Naive thymus-derived CD4-positive, alpha-beta T cell (primary cell): ENCODE measurements around the gene CDKN2B-AS1. TPM values are rescaled to one million over a fixed set of nuclear protein-coding genes. Genes with fewer than 3 reads are reported as not detected.

Source experiments
- ATAC-seq: fragments of 150-1000 bp; cut with Tn5 transposase; 2 replicates; pipeline ENCODE4 v1.10.0; 2021; ENCODE audit warnings: mild to moderate bottlenecking, moderate library complexity
- CTCF ChIA-PET: fragments of 350-600 bp; sonication (Branson Sonifier 250); formaldehyde crosslinking; loops from one replicate; lab custom pipeline; 2021; ENCODE audit warnings: antibody characterized with exemption; lab: Charles Lee
- POLR2A ChIA-PET: fragments of 350-600 bp; sonication (Branson Sonifier 250); formaldehyde crosslinking; loops from one replicate; lab custom pipeline; 2021; ENCODE audit warnings: antibody characterized with exemption, inconsistent platforms; lab: Charles Lee
- DNase-seq, 9 donors: peaks; one replicate each; pipeline versions ENCODE4 v3.0.0 to v3.0.0-alpha.2; 2020 to 2022; ENCODE audit warnings: mixed read lengths in 1 of 9
- H3K27ac ChIP-seq: one replicate; pipeline ENCODE4 v1.7.0; 2013; ENCODE audit warnings: mild to moderate bottlenecking, low read depth, low read length, moderate library complexity
- H3K27me3 ChIP-seq, 2 donors: one replicate each; pipeline ENCODE4 v1.7.0; 2013; ENCODE audit warnings: low read length in 2 of 2, mild to moderate bottlenecking in 2 of 2, moderate library complexity in 2 of 2; ENCODE audit not compliant: control insufficient read depth in 2 of 2, insufficient read depth in 2 of 2
- H3K36me3 ChIP-seq, 3 experiments: 1 replicate in 2 of 3; 2 replicates in 1 of 3; pipeline ENCODE4 v1.7.0; 2013; ENCODE audit warnings: low read length in 3 of 3, mild to moderate bottlenecking in 3 of 3, moderate library complexity in 1 of 3; ENCODE audit not compliant: insufficient read depth in 3 of 3, control insufficient read depth in 2 of 3
- H3K4me1 ChIP-seq, 2 donors: one replicate each; pipeline ENCODE4 v1.7.0; 2013; ENCODE audit warnings: low read length in 2 of 2, mild to moderate bottlenecking in 2 of 2, moderate library complexity in 1 of 2; ENCODE audit not compliant: control insufficient read depth in 2 of 2, insufficient read depth in 2 of 2
- H3K4me3 ChIP-seq: 2 replicates; pipeline ENCODE4 v1.7.0; 2013; ENCODE audit warnings: mild to moderate bottlenecking, low read length
- H3K9me3 ChIP-seq, 3 experiments: 1 replicate in 2 of 3; 2 replicates in 1 of 3; pipeline ENCODE4 v1.7.0; 2013; ENCODE audit warnings: low read length in 3 of 3; ENCODE audit not compliant: control insufficient read depth in 2 of 3
- H3K27ac Mint-ChIP-seq, 9 donors: one replicate each; pipeline ENCODE4 v1.8.0; 2020 to 2022; ENCODE audit warnings: mixed read lengths in 9 of 9, mild to moderate bottlenecking in 8 of 9, moderate library complexity in 5 of 9, inconsistent platforms in 2 of 9
- H3K27me3 Mint-ChIP-seq, 5 donors: one replicate each; pipeline ENCODE4 v1.8.0; 2021 to 2022; ENCODE audit warnings: mixed read lengths in 5 of 5, mild to moderate bottlenecking in 1 of 5
- H3K36me3 Mint-ChIP-seq, 5 donors: one replicate each; pipeline ENCODE4 v1.8.0; 2020 to 2022; ENCODE audit warnings: mixed read lengths in 5 of 5, mild to moderate bottlenecking in 3 of 5, inconsistent platforms in 1 of 5
- H3K4me1 Mint-ChIP-seq, 7 donors: one replicate each; pipeline ENCODE4 v1.8.0; 2020 to 2022; ENCODE audit warnings: mixed read lengths in 7 of 7, mild to moderate bottlenecking in 3 of 7, inconsistent platforms in 1 of 7
- H3K4me3 Mint-ChIP-seq, 10 donors: one replicate each; pipeline ENCODE4 v1.8.0; 2020 to 2022; ENCODE audit warnings: mild to moderate bottlenecking in 10 of 10, mixed read lengths in 10 of 10, moderate library complexity in 6 of 10, inconsistent platforms in 2 of 10
- H3K9me3 Mint-ChIP-seq, 11 donors: one replicate each; pipeline ENCODE4 v1.8.0; 2020 to 2022; ENCODE audit warnings: mixed read lengths in 11 of 11, mild to moderate bottlenecking in 4 of 11, inconsistent platforms in 1 of 11, moderate library complexity in 1 of 11
- intact Hi-C, 2 donors: fragments of 100-400 bp; cut with micrococcal nuclease; formaldehyde crosslinking; loops; one replicate each; pipeline ENCODE4 v1.15.1; 2023
- polyA plus RNA-seq, 2 donors: library from polyadenylated mRNA; unstranded; fragments of 300-500 nt; fragmentation: Illumina TruSeq; gene quantifications; one replicate each; pipeline ENCODE4 v1.2.3, GENCODE V29; 2021
- total RNA-seq, 6 experiments: library from RNA in 5 of 6; stranded (reverse) in 5 of 6; gene quantifications; 1 replicate in 5 of 6; 2 replicates in 1 of 6; pipeline ENCODE4 v1.2.3 and lab custom pipeline; 2021 to 2026

The CDKN2B-AS1 gene
- total and polyA plus RNA-seq, 7 experiments from 2014 or later: 0.21 to 3.5 (median 0.61) TPM; not detected in 4

- Histone ChIP-seq H3K27me3 (no peaks in the 10 kb centered on the region), H3K4me3 (no peak overlapping the region), H3K9me3 (no peaks in the 10 kb centered on the region), H3K36me3 (no peaks in the 10 kb centered on the region), H3K4me1 (no peaks in the 10 kb centered on the region), H3K27ac (no peak overlapping the region)
- peaks cover 0 to 14% (median 0%) of the 10 kb centered on the region in 5 donors for H3K36me3 Mint-ChIP-seq
- intact Hi-C loops: no loop called here
- H3K27me3 Mint-ChIP-seq: peaks cover 0 to 73% (median 10%) of the 10 kb centered on the region in 5 donors
- H3K4me1 Mint-ChIP-seq: peaks cover 0 to 5% (median 0%) of the 10 kb centered on the region in 7 donors
- H3K4me3 Mint-ChIP-seq: no peak overlapping the region
- POLR2A ChIA-PET: no interaction called here
- no peak for DNase-seq
- CTCF ChIA-PET: no interaction called here
- H3K9me3 Mint-ChIP-seq: peaks cover 0 to 17% (median 2%) of the 10 kb centered on the region in 11 donors
- H3K27ac Mint-ChIP-seq: no peak overlapping the region
- ATAC-seq: no peak
Measured at GRCh38 chr9:22088717-22089061, 94.1 kb downstream of the CDKN2B-AS1 start.

- peaks cover 0 to 15% (median 0%) of the 10 kb centered on the region in 5 donors for H3K36me3 Mint-ChIP-seq
- no peak for ATAC-seq
Measured at GRCh38 chr9:22097707-22098106, 103.1 kb downstream of the CDKN2B-AS1 start.

GRCh38 chr9:22098643-22099332 is 104.2 kb downstream of the CDKN2B-AS1 start:
- Histone ChIP-seq H3K9me3 (no peaks in the 10 kb centered on the region), H3K36me3 (no peaks in the 10 kb centered on the region), H3K4me1 (no peaks in the 10 kb centered on the region), H3K27ac (no peak overlapping the region), H3K4me3 (no peak overlapping the region), H3K27me3 (no peaks in the 10 kb centered on the region)
- intact Hi-C loops: no loop called here
- Mint-ChIP-seq H3K27me3 (peaks cover 0 to 51% (median 5%) of the 10 kb centered on the region in 5 donors), H3K27ac (no peak overlapping the region), H3K9me3 (peaks cover 0 to 5% (median 0%) of the 10 kb centered on the region in 11 donors), H3K36me3 (peaks cover 0 to 15% (median 0%) of the 10 kb centered on the region in 5 donors), H3K4me1 (peaks cover 0 to 32% (median 0%) of the 10 kb centered on the region in 7 donors), H3K4me3 (no peak overlapping the region)
- ChIA-PET CTCF (no interaction called here), POLR2A (no interaction called here)
- ATAC-seq (no peak), DNase-seq (no peak)

More at GRCh38 chr9:22097707-22098106, 103.1 kb downstream of the CDKN2B-AS1 start:
- Histone ChIP-seq H3K27ac (no peak overlapping the region), H3K4me1 (no peaks in the 10 kb centered on the region), H3K9me3 (no peaks in the 10 kb centered on the region), H3K4me3 (no peak overlapping the region), H3K27me3 (no peaks in the 10 kb centered on the region), H3K36me3 (no peaks in the 10 kb centered on the region)
- Mint-ChIP-seq H3K27ac (peak overlapping the region in 1 of 9 donors; percentile 29), H3K4me3 (no peak overlapping the region), H3K27me3 (peaks cover 0 to 57% (median 5%) of the 10 kb centered on the region in 5 donors), H3K4me1 (peaks cover 0 to 28% (median 0%) of the 10 kb centered on the region in 7 donors), H3K9me3 (peaks cover 0 to 8% (median 0%) of the 10 kb centered on the region in 11 donors)
- intact Hi-C loops: no loop called here
- no peak for DNase-seq
- CTCF ChIA-PET: no interaction called here
- POLR2A ChIA-PET: no interaction called here

GRCh38 chr9:22100626-22101025 is 106.0 kb downstream of the CDKN2B-AS1 start:
- ChIA-PET POLR2A (no interaction called here), CTCF (no interaction called here)
- DNase-seq: no peak
- Mint-ChIP-seq H3K36me3 (peaks cover 0 to 19% (median 0%) of the 10 kb centered on the region in 5 donors), H3K4me3 (no peak overlapping the region), H3K27ac (no peak overlapping the region), H3K27me3 (peaks cover 0 to 59% (median 5%) of the 10 kb centered on the region in 5 donors), H3K9me3 (peaks cover 0 to 2% (median 0%) of the 10 kb centered on the region in 11 donors), H3K4me1 (peaks cover 0 to 46% (median 0%) of the 10 kb centered on the region in 7 donors)
- no peaks in the 10 kb centered on the region for H3K27me3 ChIP-seq
- no peak overlapping the region for H3K27ac ChIP-seq
- intact Hi-C loops: no loop called here
- H3K4me1 ChIP-seq: no peaks in the 10 kb centered on the region
- no peak overlapping the region for H3K4me3 ChIP-seq
- no peak for ATAC-seq
- H3K36me3 ChIP-seq: no peaks in the 10 kb centered on the region
- no peaks in the 10 kb centered on the region for H3K9me3 ChIP-seq

- Histone ChIP-seq H3K9me3 (no peaks in the 10 kb centered on the region), H3K4me3 (no peak overlapping the region), H3K4me1 (no peaks in the 10 kb centered on the region), H3K27me3 (no peaks in the 10 kb centered on the region), H3K36me3 (no peaks in the 10 kb centered on the region), H3K27ac (no peak overlapping the region)
- no peaks in the 10 kb centered on the region for H3K9me3 Mint-ChIP-seq
- no peak for ATAC-seq
- peaks cover 0 to 49% (median 2%) of the 10 kb centered on the region in 5 donors for H3K27me3 Mint-ChIP-seq
- intact Hi-C loops: no loop called here
- peak overlapping the region in 1 of 9 donors; percentile 5 for H3K27ac Mint-ChIP-seq
- peaks cover 0 to 19% (median 0%) of the 10 kb centered on the region in 5 donors for H3K36me3 Mint-ChIP-seq
- peaks cover 0 to 45% (median 0%) of the 10 kb centered on the region in 7 donors for H3K4me1 Mint-ChIP-seq
- H3K4me3 Mint-ChIP-seq: peak overlapping the region in 1 of 10 donors; percentile 50
- no peak for DNase-seq
- ChIA-PET CTCF (no interaction called here), POLR2A (no interaction called here)
Measured at GRCh38 chr9:22102146-22103053, 107.8 kb downstream of the CDKN2B-AS1 start.

GRCh38 chr9:22103685-22104575 is 109.3 kb downstream of the CDKN2B-AS1 start:
- H3K27ac Mint-ChIP-seq: no peak overlapping the region
- H3K36me3 ChIP-seq: no peaks in the 10 kb centered on the region
- H3K27me3 Mint-ChIP-seq: peaks cover 0 to 59% (median 4%) of the 10 kb centered on the region in 5 donors
- POLR2A ChIA-PET: no interaction called here
- CTCF ChIA-PET: no interaction called here
- no peaks in the 10 kb centered on the region for H3K9me3 ChIP-seq
- peaks cover 0 to 3% (median 0%) of the 10 kb centered on the region in 11 donors for H3K9me3 Mint-ChIP-seq
- intact Hi-C loops: no loop called here
- DNase-seq (no peak), ATAC-seq (no peak)
- H3K36me3 Mint-ChIP-seq: peaks cover 0 to 20% (median 0%) of the 10 kb centered on the region in 5 donors
- no peak overlapping the region for H3K4me3 ChIP-seq
- H3K4me1 ChIP-seq: no peaks in the 10 kb centered on the region
- no peak overlapping the region for H3K27ac ChIP-seq
- H3K4me3 Mint-ChIP-seq: no peak overlapping the region
- peaks cover 0 to 47% (median 0%) of the 10 kb centered on the region in 7 donors for H3K4me1 Mint-ChIP-seq
- H3K27me3 ChIP-seq: no peaks in the 10 kb centered on the region
